ENCODE measurements around the gene FAM3B.

FAM3B gene

GRCh38 chr21:41342035-41342434 lies 25.4 kb downstream of the FAM3B start:
- TF ChIP-seq CTCF (IDR thresholded peaks at IDR 0.05; ENCODE audit: extremely low read depth, insufficient read depth, missing control alignments), result no peak
- no peak for DNase-seq (ENCODE audit: low spot score)
- in situ Hi-C loops (cut with MboI; ENCODE audit: low pct_unique_long_range_greater_than_20kb, low sequenced_read_pairs, unreplicated experiment), result no loop called here

- no peak for DNase-seq (ENCODE audit: low spot score)
- no peak for TF ChIP-seq CTCF (IDR thresholded peaks at IDR 0.05; ENCODE audit: extremely low read depth, insufficient read depth, missing control alignments)
- in situ Hi-C loops (cut with MboI; ENCODE audit: low pct_unique_long_range_greater_than_20kb, low sequenced_read_pairs, unreplicated experiment), result no loop called here
Measured at GRCh38 chr21:41344146-41344545, 27.5 kb downstream of the FAM3B start.

GRCh38 chr21:41345356-41345755 lies 28.8 kb downstream of the FAM3B start:
- no peak for DNase-seq (ENCODE audit: low spot score)
- in situ Hi-C loops (cut with MboI; ENCODE audit: low pct_unique_long_range_greater_than_20kb, low sequenced_read_pairs, unreplicated experiment), result no loop called here
- no peak for TF ChIP-seq CTCF (IDR thresholded peaks at IDR 0.05; ENCODE audit: extremely low read depth, insufficient read depth, missing control alignments)

- in situ Hi-C loops (cut with MboI; ENCODE audit: low pct_unique_long_range_greater_than_20kb, low sequenced_read_pairs, unreplicated experiment), result no loop called here
- no peak for TF ChIP-seq CTCF (IDR thresholded peaks at IDR 0.05; ENCODE audit: extremely low read depth, insufficient read depth, missing control alignments)
- no peak for DNase-seq (ENCODE audit: low spot score)
Measured at GRCh38 chr21:41345934-41346685, 29.5 kb downstream of the FAM3B start.

- no peak for DNase-seq (ENCODE audit: low spot score)
- in situ Hi-C loops (cut with MboI; ENCODE audit: low pct_unique_long_range_greater_than_20kb, low sequenced_read_pairs, unreplicated experiment), result no loop called here
- no peak for TF ChIP-seq CTCF (IDR thresholded peaks at IDR 0.05; ENCODE audit: extremely low read depth, insufficient read depth, missing control alignments)
Measured at GRCh38 chr21:41346758-41347157, 30.2 kb downstream of the FAM3B start.

- no peak for TF ChIP-seq CTCF (IDR thresholded peaks at IDR 0.05; ENCODE audit: extremely low read depth, insufficient read depth, missing control alignments)
- no peak for DNase-seq (ENCODE audit: low spot score)
- in situ Hi-C loops (cut with MboI; ENCODE audit: low pct_unique_long_range_greater_than_20kb, low sequenced_read_pairs, unreplicated experiment), result no loop called here
Measured at GRCh38 chr21:41348434-41348833, 31.8 kb downstream of the FAM3B start.

Data from GM13977 (cell line).